HG02885 (cell line): Measurements from ENCODE around the gene CTTN.

Experiments
- ATAC-seq: cut with Tn5 transposase; IDR thresholded peaks from one replicate; pipeline ENCODE4 v1.9.1; 2021; ENCODE audit warnings: mild to moderate bottlenecking; ENCODE audit not compliant: unreplicated experiment, poor library complexity

The CTTN gene

DNA sequence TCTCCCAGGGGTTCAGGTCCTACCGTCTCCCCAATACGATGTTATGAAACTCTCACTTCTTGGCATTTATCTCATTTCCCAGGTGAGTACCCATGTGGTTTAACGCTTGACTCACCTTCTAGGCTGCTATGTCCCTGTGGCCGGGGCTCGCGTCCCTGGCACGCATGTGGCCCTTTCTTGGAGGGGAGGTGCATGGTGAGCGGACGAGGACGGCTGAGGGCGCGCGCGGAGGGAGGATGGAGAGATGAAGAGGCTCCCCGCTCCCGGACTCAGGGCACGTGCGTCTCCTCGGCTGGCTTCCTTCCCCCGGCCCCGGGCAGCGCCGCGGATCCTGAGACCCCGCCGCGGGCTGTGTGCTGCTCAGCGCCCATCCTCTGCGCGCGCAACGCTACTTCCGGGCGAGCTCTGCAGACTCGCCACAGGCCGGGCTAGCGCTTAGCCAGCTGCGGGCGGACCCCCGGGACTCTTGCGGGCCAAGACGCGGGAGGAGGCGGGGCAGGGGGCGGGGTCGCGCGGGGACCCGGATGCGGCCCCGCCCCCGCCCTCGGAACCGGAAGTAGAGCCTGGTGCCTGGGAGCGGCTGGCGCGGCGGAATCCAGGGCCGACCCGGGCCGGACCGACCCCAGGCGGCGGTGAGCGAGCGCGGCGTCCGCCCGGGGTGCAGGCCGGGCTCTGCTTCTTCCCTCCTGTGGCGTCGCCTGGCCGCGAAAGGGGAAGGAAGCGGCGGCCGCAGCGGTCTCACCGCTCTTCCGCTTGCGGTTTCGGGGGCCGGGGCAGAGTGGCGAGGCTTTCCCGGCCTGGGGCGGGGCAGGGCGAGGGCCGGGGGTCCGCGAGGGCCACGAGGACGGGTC, at the start of gene CTTN:
TSS of gene CTTN (plus strand) at position 547 of the 851 bp plus-strand sequence. CDS start 8,769 bp downstream, outside the sequence.
- ATAC-seq, result peak; percentile 57

DNA sequence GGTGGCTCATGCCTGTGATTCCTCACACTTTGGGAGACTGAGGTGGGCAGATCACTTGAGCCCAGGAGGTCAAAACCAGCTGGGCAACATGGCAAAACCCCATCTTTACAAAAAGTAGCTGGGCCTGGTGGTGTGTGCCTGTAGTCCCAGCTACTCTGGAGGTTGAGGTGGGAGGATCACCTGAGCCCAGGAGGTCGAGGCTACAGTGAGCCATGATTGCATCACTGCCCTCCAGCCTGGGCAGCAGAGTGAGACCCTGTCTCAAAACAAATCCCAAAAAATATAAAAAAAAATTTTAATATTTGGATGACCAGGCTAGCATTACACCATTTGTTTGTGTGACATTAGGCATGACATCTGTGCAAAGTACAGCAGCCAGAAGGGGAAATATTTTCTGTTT, 49.7 kb upstream of the CTTN start:
- ATAC-seq, result no peak

DNA sequence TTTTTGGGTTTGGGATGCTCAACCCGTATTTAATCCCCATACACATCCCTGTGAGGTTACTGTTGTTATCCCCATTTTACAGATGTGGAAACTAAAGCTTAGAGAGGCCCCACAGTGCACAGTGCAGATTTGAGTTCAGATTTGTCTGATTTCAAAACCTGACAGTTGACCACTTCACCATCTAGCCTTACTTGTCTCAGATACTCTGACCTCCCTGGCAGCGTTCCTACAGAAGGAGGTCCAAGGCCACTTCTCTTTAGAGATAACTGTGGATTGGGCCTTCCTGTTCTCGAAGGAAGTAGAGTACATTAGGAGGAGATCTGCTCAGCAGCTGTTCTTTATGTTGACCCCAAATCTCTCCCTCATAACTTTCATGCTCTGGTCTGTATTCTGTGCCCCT, 46.7 kb upstream of the CTTN start:
- no peak for ATAC-seq

DNA sequence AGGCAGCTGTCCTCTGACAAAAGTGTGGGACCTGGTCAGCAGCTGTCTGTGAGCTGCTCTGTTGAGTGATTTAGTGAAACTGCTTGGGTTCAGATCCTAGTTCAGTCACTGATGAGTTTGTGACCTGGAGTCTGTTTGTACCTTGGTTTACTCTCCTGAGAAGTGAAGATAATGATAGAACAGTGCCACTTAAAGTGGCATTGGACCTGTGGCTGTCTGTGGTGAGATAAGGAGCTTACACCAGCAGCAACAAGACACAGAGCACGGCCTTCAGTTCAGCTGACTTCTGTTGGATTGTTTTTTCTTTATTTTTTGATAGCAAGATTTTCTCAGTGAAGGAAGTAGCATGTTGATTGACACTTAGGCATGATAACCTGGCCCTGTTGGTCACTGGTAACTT, 46.2 kb upstream of the CTTN start:
- no peak for ATAC-seq

DNA sequence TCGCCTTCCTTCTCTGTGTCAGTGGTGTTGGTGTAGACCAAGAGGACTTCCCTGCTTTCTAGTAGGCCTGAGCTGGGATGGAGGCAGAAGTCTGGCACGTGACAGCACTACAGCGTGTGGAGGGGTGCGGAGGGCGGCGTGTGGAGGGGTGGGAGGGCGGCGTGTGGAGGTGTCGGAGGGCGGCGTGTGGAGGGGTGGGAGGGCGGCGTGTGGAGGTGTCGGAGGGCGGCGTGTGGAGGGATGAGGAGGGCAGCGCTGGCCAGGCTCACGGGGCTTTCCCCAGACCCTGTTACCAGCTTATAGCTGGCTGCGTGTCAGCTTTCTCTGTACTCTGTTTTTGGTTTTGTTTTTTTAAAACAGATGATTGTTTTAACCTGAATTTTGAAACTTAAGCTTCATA, 45.7 kb upstream of the CTTN start:
- no peak for ATAC-seq

DNA sequence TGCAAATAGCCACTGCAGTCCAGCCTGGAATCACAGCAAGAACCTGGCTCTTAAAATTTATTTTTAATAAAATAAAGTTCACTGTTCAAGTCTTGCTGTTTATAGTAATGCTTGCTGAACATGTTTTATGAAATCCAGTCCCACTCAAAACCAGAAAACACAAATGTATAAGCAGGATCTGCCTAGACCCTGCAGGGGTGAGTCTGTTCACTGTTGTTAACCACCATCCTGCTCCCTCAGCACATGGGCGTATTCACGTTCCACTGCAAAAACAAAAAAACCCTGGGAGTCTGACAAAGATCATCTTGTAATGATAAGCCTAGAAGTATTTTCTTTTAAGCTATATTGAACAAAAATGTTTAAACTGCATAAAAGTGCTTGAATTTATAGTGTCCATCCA, 45.0 kb upstream of the CTTN start:
- no peak for ATAC-seq

DNA sequence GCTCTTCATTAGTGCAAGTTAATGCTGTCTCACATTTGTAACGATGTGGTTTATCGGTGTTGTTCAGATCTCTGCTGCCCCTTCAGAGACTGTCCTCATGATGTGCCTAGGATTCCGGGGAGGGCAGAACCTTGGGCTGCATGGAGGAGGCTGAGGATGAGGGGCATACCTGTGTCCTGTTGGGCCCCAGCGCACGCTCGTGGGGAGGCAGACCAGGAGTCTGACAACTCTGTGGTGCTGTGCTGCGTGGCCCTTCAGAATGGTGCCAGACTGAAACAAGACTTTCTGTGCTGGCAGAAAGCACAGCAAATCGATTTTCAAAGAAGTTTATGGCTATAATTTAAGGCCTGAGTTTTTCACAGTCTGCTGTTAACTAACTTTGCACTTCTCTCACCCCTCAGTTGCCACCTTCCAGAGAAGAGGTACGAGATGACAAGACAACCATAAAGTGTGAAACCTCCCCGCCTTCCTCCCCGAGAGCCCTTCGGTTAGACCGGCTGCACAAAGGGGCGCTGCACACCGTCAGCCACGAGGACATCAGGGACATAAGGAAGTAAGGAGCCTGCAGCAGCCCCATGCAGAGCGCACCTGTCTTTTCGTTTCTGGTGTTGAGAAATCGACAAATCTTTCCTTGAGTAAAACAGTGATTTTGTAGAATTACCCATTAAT, 44.3 kb upstream of the CTTN start:
- no peak for ATAC-seq

DNA sequence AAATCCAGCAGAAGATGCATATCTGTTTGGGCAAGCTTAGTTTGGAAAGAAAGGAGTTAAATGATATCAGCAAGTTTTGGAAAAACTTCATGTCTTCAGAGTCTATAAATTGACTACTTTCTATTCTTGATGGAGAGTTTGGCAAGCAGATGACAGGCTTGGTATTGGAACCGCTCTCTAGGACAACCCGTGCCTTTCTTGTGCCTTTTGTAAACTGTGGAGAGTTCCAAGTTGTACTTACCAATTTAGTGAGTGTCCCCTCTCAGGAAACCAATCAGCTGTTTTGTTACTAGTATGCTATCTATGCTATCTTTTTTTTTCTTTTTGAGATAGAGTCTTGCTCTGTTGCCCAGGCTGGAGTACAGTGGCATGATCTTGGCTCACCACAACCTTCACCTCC, 43.7 kb upstream of the CTTN start:
- no peak for ATAC-seq

DNA sequence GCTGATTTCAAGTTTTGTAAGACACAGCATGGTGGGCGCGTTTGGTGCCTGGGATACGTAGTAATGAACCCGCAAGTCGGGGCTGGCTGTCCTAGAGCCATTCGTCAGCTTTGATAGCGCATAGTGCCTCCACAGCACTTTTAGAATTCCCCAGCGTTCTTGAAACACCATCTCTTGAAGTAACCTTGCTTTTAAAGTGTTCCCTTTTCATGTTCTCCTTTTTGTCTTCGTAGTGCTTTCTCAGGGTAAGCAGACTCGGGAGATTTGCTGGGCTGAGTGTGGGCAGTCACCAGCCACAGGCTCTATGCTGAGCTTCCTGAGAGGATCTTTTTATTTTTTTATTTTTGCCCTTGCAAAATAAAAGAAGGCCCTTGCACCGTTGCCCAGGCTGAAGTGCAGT, 39.6 kb upstream of the CTTN start:
- no peak for ATAC-seq

DNA sequence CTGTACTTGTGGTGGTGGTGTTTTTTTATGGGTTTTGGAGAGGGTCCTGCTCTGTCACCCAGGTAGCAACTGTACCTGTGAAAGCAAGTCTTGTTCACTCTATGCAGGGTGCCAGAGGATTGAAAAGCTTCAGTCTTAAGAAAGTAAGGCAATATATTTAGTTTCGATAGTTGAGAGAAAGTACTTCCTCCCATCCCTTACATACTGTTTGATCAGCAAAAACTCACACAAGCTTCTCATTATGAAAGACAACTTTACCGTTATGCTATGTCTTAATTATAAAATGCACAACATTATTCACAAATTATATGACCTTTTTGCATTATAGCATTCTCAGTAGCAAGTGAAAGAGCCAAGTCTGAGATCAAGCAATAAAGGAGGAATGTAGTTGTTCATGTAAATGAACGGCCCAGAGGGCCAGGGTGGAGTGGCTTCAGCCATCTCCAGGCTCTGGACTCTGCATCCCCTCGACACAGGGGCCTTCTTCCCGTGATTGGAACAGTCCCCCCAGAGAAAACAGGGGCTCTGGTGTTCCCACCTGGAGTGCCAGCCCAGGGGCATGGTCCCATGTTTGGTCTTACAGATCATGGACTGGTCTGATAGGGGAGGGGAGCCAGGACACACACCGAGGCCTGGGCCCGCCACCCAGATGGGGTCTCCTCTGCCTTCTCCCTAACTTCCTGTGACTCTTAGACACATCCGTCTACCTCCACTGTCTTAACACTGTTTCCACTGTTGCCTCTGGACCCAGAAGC, 38.7 kb upstream of the CTTN start:
- no peak for ATAC-seq

DNA sequence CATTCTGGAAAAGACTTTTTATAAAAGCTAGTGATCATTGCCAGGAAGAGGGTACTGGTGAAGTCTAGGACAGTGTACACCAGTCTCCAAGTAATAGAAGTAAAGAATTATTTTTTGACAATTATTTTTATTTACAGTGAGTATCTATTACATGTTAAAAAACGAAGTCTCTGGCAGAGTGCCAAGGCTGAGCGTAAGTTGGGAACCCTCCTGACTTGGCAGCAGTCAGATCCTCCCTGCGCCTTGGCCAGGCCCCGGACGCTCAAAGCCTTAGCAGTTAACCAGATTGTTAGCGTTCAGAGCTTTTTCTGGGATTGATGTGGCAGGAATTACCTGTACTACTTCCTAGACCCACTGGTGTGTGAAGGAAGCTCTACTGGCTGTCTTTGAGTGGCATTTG, 38.1 kb upstream of the CTTN start:
- ATAC-seq, result no peak

DNA sequence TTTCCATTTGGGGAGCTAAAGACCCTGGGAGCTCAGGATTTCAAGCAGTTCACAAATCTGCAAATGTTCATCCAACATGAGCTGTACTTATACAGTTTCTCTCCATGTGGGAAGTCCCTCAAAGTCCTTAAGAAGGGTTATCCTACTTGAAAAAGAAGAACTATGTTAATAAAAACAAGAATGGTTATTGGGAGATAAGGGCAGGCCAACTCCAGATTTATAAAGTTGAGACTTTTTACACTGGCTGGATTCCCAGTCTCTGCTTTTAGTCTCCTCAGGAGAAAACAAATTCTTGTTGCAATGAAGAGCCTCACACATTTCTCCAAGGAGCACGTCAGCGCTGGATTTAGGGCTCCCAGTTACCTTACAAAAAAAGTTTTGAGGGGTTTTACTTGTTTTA, 34.2 kb upstream of the CTTN start:
- ATAC-seq, result no peak

DNA sequence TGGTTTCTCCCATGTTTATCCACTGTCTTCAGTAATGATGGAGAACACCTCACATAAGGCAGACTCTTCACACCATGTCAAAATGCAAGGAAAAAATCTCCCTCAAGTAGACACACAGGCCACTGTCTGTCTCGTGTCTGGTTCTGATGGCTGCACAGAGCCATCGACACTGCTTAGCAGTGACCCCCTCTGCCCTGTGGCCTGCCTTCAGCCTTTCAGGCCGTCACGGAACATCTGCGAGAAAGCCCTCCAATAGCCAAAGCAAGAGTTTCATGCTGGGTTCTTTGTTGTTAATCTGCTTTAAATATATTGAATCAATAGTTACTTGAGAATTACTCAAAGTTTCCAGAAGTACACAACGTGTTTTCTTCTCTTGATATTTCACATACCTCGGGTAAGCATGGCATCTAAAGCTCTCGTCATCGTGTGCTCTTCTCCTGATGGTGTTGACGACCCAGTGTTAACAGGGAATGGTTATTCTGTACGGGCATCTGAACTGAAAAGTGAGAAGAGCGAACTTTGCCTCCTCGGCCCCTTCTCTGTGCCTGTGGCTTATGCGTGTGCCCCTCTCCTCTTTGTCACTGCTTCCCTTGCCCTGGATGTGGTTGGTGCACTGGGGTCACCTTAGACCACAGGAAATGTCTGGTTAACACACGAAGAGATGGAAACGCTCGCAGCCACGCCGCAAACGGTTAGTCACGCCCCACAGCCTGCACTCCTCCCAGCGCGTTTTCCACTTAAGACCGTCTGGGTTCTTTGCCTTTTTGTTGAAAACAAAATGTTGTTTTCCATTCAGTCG, 33.4 kb upstream of the CTTN start:
- ATAC-seq, result no peak

DNA sequence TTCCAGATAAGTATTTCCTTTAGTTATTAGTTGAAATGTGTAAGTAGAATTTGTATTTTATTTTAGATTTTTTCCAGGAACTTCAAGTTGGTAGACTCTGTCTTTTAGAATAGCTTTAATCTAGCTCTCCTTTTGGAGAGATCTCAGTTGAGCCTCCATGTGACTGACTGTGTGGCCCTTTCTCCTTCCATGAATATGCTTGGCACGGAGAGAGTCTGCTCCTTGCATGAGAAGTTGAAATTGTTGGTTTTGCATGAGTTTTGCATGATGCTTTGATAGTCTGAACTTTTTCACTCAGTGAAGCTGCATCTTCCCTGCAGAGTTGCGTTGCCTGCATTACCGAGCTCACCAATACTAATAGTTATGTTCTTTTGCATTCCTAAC, 32.8 kb upstream of the CTTN start:
- ATAC-seq, result no peak

DNA sequence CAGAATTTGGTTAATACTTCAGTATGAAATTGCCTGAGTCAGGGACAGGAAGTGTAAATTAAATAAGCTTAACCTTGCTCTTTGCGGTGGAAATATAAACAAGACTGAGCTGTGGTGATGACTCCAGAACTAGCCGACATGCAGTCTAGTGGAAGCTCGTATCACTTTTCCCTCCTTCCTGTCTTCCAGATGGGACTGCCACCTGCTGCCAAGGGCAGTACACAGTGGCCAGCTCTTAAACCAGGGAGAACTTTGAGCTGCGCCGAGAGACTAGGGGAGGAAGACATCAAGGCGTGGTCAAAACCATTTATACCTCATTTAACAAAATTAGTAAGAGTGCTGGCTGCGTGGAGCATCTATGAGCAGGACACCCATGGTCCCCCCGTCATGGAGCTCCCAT, 31.3 kb upstream of the CTTN start:
- ATAC-seq, result no peak

DNA sequence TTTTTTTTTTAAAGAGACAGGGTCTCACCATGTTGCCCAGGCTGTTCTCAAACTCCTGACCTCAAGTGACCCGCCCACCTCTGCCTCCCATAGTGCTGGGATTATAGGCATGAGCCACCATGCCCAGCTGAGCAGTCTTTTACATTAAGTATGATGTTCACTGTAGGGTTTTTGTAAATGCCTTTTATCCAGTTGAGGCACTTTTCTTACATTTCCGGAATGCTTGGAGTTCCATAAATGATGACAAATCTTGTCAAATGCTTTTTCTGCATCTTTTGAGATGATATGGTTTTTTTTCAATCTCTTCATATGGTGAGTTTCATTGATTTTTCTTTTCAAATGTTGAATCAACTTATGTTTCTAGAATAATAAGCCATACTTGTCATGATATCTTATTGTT, 29.4 kb upstream of the CTTN start:
- no peak for ATAC-seq

DNA sequence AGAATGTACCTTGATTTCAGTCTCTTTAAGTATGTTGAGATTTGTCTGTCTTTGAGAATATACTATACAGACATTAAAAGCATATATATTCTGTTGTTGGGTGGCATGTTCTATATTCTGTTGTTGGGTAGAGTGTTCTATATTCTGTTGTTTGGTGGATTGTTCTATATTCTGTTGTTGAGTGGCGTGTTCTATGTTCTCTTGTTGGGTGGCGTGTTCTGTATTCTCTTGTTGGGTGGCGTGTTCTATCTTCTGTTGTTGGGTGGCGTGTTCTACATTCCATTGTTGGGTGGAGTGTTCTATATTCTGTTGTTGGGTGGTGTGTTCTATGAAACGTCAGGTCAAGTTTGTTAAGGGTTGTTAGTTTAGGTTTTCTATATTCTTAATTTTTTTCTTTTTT, 27.1 kb upstream of the CTTN start:
- ATAC-seq, result no peak

DNA sequence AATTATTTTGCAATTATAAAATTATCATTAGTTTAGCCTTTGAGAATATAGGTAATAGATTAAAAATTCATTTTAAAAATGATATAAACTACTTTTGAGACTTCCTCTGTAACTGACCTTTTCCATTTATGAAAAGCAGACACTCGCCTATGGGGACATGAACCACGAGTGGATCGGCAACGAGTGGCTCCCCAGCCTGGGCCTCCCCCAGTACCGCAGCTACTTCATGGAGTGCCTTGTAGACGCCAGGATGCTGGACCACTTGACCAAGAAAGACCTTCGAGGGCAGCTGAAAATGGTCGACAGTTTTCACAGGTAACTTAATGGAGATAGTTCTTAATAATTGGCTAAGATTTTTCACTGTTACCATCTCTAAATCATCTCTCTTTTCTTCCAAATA, 26.3 kb upstream of the CTTN start:
- no peak for ATAC-seq

DNA sequence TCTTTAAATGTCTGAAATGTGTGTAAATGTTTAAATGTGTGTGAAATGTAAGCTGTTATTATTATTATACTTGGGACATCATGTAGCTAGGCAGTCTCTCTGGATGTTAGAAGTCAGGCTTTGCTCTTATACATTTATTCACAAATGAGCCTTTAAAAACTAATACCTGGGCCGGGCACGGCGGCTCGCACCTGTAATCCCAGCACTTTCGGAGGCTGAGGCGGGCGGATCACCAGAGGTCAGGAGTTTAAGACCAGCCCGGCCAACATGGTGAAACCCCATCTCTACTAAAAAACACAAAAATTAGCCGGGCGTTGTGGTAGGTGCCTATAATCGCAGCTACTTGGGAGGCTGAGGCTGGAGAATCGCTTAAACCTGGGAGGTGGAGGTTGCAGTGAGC, 21.7 kb upstream of the CTTN start:
- no peak for ATAC-seq

DNA sequence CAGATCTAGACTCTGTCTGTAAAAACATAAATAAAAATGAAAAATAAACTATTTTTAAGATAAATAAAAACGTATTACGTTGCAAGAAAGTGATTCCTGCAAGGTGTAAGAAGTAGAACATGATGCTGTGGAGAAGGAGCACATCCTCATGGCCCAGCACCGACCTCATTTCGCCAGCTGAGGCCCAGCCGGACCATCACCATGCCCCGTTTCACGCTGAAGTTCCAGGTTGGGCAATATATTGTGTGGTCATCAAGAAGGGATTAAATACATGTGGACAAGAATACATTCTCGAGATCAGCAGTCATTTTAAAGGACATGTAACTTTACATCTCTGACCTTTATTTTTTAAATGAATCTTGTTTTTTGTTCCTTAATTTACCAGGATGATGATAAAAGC, 20.7 kb upstream of the CTTN start:
- no peak for ATAC-seq
